SK-N-SH treated with all-trans-retinoic acid at 6 μM for 48 hours (cell line): Measurements from ENCODE around the gene KCNJ12.

Source experiments
- ARNTL ChIP-seq: fragments of 450-650 bp; formaldehyde crosslinking; IDR thresholded peaks from 2 replicates; pipeline ENCODE4 v1.5.0; 2020; ENCODE audit warnings: low read depth, mild to moderate bottlenecking, moderate library complexity, borderline replicate concordance
- BACH2 ChIP-seq: fragments of 250-450 bp; sonication (Bioruptor Pico); IDR thresholded peaks from 2 replicates; pipeline ENCODE4 v1.9.0; 2021; ENCODE audit warnings: mild to moderate bottlenecking, borderline replicate concordance
- ESRRG ChIP-seq: fragments of 250-450 bp; sonication (Bioruptor Pico); IDR thresholded peaks from 2 replicates; pipeline ENCODE4 v1.6.1; 2021; ENCODE audit warnings: mild to moderate bottlenecking
- ISL1 ChIP-seq: fragments of 250-450 bp; sonication (Bioruptor Pico); IDR thresholded peaks from 2 replicates; pipeline ENCODE4 v2.1.2; 2022; ENCODE audit warnings: mild to moderate bottlenecking, moderate library complexity
- OSR1 ChIP-seq: fragments of 250-450 bp; sonication (Bioruptor Pico); IDR thresholded peaks from 2 replicates; pipeline ENCODE4 v1.8.0; 2022; ENCODE audit warnings: moderate library complexity, mild to moderate bottlenecking, inconsistent platforms
- PATZ1 ChIP-seq: fragments of 250-450 bp; sonication (Bioruptor Pico); IDR thresholded peaks from 2 replicates; pipeline ENCODE4 v1.8.0; 2020; ENCODE audit warnings: mild to moderate bottlenecking, moderate library complexity, borderline replicate concordance
- ZFP30 ChIP-seq: fragments of 450-650 bp; formaldehyde crosslinking; IDR thresholded peaks from 2 replicates; pipeline ENCODE4 v1.5.0; 2022; ENCODE audit warnings: mild to moderate bottlenecking, moderate library complexity
- ZNF70 ChIP-seq: fragments of 450-650 bp; formaldehyde crosslinking; IDR thresholded peaks from 2 replicates; pipeline ENCODE4 v1.5.0; 2020; ENCODE audit warnings: mild to moderate bottlenecking, moderate library complexity
- TF ChIP-seq, protein P1 (sequence below): fragments of 250-450 bp; sonication (Bioruptor Pico); IDR thresholded peaks from 2 replicates; pipeline ENCODE4 v1.5.0; 2020; ENCODE audit warnings: mild to moderate bottlenecking, moderate library complexity

DNA sequence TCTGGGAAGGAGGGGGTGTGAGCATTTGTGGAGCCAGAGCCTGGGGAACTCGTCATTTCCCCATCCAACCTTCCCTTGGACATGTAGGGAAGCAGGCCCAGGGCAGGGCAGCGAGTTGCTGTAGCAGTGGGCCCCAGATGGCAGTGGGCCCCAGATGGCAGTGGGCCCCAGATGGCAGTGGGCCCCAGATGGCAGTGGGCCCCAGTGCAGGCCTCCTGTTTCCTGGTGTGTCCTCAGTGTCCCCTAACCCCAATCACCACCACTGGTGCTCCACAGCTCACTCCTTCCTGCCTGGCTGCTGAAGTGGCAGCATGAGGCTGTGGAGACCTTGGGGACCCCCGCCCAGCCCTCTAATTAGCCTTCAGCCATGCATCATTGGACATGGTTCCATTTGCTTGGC, 4.5 kb downstream of the KCNJ12 start:
- TF ChIP-seq ISL1 (no peak), ZFP30 (CRISPR knock-in tag) (no peak), PATZ1 (CRISPR knock-in tag) (no peak), ESRRG (no peak), BACH2 (CRISPR knock-in tag) (no peak), ZNF70 (CRISPR knock-in tag) (no peak), OSR1 (CRISPR knock-in tag) (no peak), ARNTL (no peak)
- TF ChIP-seq, protein P1, sequence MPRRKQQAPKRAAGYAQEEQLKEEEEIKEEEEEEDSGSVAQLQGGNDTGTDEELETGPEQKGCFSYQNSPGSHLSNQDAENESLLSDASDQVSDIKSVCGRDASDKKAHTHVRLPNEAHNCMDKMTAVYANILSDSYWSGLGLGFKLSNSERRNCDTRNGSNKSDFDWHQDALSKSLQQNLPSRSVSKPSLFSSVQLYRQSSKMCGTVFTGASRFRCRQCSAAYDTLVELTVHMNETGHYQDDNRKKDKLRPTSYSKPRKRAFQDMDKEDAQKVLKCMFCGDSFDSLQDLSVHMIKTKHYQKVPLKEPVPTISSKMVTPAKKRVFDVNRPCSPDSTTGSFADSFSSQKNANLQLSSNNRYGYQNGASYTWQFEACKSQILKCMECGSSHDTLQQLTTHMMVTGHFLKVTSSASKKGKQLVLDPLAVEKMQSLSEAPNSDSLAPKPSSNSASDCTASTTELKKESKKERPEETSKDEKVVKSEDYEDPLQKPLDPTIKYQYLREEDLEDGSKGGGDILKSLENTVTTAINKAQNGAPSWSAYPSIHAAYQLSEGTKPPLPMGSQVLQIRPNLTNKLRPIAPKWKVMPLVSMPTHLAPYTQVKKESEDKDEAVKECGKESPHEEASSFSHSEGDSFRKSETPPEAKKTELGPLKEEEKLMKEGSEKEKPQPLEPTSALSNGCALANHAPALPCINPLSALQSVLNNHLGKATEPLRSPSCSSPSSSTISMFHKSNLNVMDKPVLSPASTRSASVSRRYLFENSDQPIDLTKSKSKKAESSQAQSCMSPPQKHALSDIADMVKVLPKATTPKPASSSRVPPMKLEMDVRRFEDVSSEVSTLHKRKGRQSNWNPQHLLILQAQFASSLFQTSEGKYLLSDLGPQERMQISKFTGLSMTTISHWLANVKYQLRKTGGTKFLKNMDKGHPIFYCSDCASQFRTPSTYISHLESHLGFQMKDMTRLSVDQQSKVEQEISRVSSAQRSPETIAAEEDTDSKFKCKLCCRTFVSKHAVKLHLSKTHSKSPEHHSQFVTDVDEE: no peak
